HG02870 (cell line): Measurements from ENCODE around the gene INTS7.
"Not testable (repeated sequence)": the region's sequence is repeated elsewhere in the genome, so short reads cannot be mapped to it uniquely, and the experiment has no call there.

Source experiments
- ATAC-seq: cut with Tn5 transposase; IDR thresholded peaks from one replicate; pipeline ENCODE4 v1.9.1; 2021; ENCODE audit warnings: mild to moderate bottlenecking, moderate library complexity; ENCODE audit not compliant: unreplicated experiment

INTS7 gene

DNA sequence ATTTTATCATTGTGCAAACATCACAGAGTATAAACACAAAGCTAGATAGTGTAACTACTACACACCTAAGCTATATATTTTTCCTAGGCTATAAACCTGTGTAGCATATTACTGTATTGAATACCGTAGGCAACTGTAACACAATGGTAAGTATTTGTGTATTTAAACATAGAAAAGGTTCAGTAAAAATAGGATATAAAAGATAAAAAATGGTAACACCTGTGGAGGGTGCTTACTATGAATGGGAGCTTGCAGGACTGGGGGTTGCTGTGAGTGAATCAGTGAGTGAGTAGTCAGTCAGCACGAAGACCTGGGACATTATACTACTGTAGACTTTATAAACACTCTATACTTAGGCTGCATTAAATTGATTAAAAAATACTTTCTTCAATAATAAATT, 4.3 kb upstream of the INTS7 start:
- ATAC-seq, result no peak

DNA sequence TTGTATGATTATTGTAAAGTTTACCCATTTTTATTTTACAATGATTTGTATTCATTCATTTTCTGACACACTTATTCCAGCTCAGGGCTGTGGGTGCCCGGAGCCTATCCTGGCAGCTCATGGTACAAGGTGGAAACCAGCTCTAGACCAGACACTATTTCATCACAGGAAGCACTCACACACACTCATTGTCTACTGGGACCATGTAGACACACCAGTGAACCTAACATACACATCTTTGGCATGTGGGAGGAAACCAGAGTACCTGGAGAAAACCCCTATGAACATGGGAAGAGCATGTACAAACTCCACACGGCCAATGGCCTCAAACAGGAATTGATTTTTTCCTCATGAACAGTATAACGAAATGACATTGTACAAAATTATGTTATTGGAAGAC, 2.5 kb upstream of the INTS7 start:
- no peak for ATAC-seq

DNA sequence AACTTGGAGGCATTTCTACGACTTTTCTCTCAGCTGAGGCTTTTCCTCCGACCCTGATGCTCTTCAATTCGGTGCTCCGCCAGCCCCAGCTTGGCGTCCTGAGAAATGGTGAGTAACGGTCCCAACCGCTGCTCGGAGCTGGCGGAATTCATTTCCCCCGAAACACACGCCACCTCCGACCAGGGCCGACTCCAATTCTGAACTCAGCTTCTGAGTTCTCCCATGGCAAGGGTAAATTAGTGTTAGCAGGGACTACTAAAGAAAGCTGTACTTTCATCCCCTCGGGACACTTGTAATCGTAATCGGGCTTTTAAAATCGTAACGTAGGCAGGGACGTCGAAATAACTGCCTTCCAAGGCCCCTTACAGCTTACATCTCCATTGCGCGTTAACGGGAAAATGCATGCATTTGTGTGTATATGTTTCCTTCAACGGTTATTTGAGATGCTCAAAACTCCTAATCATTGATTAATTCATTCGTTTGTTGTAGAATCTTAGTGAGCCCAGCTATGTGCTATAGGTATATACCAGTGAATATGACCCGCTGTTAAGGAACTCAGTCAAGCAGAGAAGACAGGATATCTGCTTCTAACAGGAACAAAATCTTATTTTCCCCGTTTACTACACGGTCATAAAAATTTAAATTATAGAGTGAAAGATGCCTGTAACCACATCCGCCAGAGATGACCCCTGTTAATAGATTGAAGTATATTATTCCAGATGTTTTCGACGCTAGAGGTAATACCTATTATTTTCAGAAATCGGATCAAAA, 663 bp upstream of the INTS7 start:
- ATAC-seq, result no peak

DNA sequence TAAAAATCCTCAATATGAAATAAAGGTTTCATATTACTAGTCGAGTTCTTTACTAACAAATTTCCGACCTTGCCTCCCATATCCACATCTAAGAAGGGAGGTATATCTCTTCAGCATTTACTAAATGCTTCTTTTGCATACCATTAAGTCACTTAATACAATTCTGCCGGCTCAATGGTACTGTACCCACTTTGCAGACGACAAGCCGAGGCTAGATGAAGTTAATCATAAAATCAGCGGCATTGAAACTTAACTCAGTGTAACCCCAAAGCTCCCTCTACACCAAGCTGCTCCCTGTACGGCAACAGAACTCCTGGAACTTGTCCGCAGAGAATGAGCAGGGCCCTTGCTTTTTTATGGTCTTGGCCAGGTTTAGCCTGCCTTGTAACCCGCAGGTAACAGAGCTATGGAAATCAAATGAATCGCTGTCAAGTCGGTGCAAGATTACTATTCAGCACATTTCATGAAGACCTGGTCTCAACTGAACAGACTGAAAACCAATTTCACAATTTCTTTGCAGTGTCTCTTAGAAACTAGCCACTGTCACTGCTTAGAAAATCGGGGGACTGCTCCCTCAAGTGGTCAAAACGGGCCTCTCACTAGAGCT, 738 bp downstream of the INTS7 start:
- no peak for ATAC-seq

DNA sequence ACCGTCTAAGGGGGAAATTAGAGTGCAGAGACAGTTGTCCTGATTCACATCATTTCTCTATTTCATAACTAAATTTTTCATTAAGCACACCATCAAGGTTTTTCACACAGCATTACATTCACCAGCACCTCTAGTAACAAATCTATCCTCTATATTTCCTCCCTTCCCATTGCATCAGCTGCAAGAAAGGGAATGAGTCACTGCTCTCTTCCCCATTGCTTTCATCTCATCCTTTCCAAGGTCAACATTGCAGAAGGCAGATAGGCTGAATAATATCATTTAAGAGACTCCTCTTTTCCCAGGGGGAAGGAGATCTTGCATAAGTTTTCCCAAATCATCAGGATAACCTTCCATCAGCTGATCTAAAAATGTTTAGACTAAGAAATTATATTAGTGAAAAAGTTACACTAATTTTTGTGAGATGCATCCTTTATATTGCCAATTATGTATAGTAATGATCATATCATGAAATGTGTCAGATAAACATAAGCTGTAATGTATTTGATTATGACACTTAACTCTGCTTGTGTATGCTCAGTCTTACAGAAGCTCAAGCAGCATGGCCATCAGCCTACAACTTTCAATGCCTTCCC, 4.3 kb downstream of the INTS7 start:
- ATAC-seq, result no peak

GRCh38 chr1:212027727-212028126, 7.6 kb downstream of the INTS7 start:
- ATAC-seq, result not testable (repeated sequence)

DNA sequence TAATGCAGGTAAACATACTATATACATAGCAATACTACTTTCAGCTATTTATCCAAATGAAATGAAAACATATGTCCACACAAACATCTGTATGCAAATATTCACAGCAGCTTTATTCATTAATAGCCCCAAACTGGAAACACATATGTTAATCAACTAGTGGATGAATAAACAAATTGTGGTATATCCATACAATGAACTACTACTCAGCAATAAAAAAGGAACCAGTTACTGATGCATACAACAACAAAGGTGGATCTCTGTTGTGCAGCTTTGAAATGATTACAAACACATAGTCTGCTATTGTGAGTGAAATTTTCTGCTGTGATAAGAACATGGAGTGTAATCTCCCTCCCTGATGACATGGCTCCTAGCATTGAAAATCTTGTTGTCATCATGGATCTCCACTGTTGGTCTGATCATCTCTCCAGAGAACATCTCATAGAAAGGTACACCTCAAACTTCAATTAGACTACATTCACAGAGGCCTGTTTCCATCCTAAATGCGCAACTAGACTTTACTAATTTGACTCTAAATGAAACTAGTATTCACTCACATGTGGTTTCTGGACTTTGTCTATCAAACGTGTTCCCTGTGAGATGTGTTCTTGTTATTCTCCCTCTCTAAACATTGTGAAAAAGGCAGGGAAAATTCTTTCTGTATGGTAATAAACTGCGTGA, 10.7 kb downstream of the INTS7 start:
- no peak for ATAC-seq

GRCh38 chr1:212022908-212023307, 12.4 kb downstream of the INTS7 start:
- ATAC-seq, result not testable (repeated sequence)

- no peak for ATAC-seq
These were observed 13.8 kb downstream of the INTS7 start for GRCh38 chr1:212021563-212021962.

DNA sequence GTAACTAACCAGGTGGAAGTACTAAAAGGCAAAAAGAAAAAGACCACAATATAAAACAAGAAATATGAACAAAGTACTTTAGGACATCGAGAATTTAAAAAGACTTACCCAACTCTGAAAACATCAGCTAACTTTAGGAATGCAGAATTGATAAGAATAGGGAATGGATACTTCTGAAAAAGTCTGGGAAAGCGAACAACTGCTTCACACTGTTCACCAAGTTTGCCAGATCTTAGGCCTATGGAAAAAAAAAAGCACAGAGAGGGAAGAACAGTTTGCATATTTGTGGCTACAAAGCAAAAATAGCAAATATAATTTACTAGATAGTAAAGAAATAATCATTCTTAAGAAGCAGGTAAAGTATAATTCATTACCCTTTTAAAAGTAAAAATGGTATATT, 14.4 kb downstream of the INTS7 start:
- ATAC-seq, result no peak

GRCh38 chr1:212013672-212014071, 21.7 kb downstream of the INTS7 start:
- ATAC-seq, result no peak

DNA sequence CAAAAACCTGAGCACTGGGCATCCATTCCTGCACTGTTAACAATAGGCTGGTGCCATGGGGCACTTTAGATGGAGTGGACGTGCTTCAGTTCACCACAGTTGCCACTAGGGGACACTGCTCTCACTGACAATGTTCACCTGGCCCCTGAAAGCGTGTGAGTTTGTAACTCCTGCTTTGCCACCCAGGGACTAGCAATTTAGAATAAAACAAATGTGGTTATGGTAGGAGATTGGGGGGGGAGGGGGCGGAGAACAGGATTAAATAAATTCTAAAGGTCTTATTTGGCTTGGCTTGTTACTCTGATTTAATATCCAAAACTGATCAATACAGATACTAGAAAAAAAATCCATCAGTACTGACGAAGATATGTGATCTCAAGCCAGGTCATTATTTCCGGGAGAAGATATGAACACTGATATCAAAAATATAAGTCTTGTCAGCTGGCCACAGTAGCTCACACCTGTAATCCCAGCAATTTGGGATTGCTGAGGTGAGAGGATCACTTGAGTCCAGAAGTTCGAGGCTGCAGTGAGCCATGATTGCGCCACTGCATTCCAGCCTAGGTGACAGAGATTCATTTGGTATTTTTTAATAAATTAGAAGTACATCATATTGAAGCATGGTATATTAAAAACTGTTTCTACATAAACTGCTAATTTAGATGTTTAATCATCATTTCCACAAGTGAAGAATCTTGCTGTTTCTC, 23.2 kb downstream of the INTS7 start:
- no peak for ATAC-seq

- no peak for ATAC-seq
These were observed 25.4 kb downstream of the INTS7 start for GRCh38 chr1:212010004-212010403.

- ATAC-seq, result no peak
These were observed 25.8 kb downstream of the INTS7 start for GRCh38 chr1:212009561-212009960.

- ATAC-seq, result no peak
These were observed 27.5 kb downstream of the INTS7 start for GRCh38 chr1:212007886-212008285.

DNA sequence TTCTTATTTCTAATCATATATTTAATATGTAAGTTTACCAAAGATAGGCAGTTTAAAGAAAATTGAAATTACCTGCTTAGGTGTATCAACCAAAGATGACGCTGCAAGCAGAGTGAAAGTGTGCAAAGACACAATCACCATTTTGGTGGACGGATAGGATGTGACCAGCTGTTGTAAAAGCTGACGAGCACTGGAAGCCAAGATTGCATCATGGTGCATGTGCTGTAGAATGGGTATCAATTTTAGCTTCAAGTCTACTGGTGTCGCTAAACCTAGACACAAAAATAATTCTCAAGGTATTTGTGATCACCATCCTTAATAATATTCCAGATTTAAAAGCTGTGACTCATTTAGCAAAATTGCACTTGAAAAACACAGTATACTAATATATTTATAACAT, 28.2 kb downstream of the INTS7 start:
- no peak for ATAC-seq

DNA sequence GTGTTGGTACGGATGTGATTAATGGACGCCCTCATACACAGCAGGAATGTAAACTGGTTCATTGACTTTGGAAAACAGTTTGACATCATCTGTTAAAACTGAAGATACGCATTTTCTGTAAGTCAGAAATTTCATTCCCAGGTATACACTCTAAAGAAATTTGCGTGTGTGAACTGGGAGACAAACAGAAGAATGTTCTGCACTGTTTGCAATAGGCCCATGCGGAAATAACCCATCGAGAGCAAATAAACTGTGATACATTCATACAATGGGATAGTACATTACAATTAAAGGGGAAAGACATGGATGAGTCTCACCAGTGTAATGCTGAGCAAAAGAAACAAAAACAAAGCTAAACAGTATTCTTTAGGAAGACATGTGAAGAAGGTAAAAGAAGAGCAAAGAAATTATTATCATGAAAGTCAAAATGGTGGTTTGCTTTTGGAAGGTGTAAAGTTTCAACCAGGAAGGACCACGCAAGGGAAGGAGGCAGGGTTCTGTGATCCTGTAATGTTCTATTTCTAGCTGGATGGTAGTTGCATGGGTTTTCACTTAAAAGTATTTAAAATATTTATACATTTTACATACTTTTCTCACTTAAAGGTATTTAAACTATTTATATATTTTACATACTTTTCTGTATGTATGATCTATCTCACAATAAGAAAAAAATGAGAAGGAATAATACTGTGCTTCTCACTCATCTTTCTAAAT, 30.3 kb downstream of the INTS7 start:
- ATAC-seq, result no peak

- no peak for ATAC-seq
These were observed 32.8 kb downstream of the INTS7 start for GRCh38 chr1:212002536-212002935.

DNA sequence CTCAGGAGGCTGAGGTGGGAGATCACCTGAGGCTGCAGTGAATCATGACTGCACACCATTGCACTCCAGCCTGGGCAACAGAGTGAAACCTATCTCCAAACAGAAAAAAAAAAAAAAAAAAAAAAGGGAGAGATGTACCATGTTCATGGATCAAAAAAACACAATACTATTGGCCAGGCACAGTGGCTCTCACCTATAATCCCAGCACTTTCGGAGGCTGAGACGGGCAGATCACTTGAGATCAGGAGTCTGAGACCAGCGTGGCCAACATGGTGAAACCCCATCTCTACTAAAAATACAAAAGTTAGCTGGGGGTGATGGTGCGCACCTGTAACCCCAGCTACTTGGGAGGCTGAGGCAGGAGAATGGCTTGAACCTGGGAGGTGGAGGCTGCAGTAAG, 37.9 kb downstream of the INTS7 start:
- ATAC-seq, result not testable (repeated sequence)

GRCh38 chr1:211991695-211992094, 43.7 kb downstream of the INTS7 start:
- no peak for ATAC-seq
